AG10803 (cell line): ENCODE results near the gene C6orf52.
"Not testable (repeated sequence)": the region's sequence is repeated elsewhere in the genome, so short reads cannot be mapped to it uniquely, and the experiment has no call there.

Experiments
- DNase-seq: peaks from one replicate; pipeline ENCODE4 v3.0.0; 2010; ENCODE audit warnings: low read depth
- H3K4me3 ChIP-seq: 2 replicates; pipeline ENCODE4 v1.5.1; 2011; ENCODE audit warnings: mild to moderate bottlenecking, low read length, control low read depth
- TF ChIP-seq, protein P1 (sequence below): conservative IDR thresholded peaks from 2 replicates; pipeline ENCODE4 v1.5.1; 2011; ENCODE audit warnings: mild to moderate bottlenecking, low read length, control low read depth, inconsistent platforms

The C6orf52 gene

GRCh38 chr6:10684618-10685017 lies 9.8 kb downstream of the C6orf52 start:
- DNase-seq: no peak
- H3K4me3 ChIP-seq: no peak overlapping the region
- TF ChIP-seq, protein P1, sequence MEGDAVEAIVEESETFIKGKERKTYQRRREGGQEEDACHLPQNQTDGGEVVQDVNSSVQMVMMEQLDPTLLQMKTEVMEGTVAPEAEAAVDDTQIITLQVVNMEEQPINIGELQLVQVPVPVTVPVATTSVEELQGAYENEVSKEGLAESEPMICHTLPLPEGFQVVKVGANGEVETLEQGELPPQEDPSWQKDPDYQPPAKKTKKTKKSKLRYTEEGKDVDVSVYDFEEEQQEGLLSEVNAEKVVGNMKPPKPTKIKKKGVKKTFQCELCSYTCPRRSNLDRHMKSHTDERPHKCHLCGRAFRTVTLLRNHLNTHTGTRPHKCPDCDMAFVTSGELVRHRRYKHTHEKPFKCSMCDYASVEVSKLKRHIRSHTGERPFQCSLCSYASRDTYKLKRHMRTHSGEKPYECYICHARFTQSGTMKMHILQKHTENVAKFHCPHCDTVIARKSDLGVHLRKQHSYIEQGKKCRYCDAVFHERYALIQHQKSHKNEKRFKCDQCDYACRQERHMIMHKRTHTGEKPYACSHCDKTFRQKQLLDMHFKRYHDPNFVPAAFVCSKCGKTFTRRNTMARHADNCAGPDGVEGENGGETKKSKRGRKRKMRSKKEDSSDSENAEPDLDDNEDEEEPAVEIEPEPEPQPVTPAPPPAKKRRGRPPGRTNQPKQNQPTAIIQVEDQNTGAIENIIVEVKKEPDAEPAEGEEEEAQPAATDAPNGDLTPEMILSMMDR: no peak

DNA sequence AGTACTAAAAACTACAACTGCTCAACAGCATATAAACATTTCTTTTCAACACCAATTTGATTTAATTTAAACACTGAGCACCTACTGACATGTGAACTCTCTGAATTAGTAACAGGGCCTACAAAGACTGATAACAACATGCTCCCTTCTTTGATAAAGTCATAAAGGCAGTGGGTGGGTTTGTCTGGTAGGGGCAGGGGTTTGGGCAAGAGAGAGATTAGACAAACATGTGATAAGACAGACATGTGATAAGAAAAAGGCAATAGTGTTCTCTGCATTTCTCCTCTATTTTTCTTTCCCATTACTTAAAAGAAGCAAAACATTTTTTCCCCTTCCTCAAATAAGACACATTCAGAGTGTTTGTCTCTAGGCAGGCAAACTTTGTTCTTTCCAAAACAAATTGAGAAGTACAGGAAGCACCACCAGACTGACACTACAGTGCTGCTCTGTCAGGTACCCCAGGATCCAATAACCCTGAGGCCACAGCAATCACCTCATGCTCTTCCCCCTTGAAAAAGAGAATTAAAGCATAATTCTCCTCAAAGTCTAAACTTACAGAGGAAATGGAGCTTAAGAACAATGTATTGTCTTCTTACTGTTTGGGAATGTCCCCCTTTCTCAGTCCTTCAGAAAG lies 11.9 kb downstream of the C6orf52 start:
- no peak for DNase-seq
- TF ChIP-seq, protein P1: no peak
- H3K4me3 ChIP-seq: no peak overlapping the region

GRCh38 chr6:10681795-10682194 lies 12.6 kb downstream of the C6orf52 start:
- no peak for DNase-seq
- no peak overlapping the region for H3K4me3 ChIP-seq
- TF ChIP-seq, protein P1: no peak

GRCh38 chr6:10678456-10678855 lies 16.0 kb downstream of the C6orf52 start:
- no peak overlapping the region for H3K4me3 ChIP-seq
- DNase-seq: no peak
- TF ChIP-seq, protein P1: no peak

DNA sequence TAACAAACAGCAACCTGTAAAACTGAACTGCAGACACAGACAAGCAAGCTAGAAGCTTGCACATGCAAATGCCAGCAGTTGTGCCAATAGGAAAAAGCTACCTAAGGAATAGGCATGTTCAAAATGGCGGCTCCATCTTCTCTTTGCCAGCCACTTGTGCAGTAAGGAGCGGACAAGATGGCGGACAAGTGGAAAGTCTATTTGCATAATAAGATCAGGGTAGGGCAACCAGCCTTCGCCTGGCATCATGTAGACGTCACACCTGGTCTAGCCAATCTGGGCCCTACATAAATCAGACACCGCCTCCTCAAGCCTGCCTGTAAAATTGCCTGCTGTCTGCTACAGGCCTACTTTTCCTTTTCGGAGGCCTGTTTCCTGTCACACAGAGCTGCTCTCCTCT lies 18.0 kb downstream of the C6orf52 start:
- TF ChIP-seq, protein P1: no peak
- no peak overlapping the region for H3K4me3 ChIP-seq
- no peak for DNase-seq

DNA sequence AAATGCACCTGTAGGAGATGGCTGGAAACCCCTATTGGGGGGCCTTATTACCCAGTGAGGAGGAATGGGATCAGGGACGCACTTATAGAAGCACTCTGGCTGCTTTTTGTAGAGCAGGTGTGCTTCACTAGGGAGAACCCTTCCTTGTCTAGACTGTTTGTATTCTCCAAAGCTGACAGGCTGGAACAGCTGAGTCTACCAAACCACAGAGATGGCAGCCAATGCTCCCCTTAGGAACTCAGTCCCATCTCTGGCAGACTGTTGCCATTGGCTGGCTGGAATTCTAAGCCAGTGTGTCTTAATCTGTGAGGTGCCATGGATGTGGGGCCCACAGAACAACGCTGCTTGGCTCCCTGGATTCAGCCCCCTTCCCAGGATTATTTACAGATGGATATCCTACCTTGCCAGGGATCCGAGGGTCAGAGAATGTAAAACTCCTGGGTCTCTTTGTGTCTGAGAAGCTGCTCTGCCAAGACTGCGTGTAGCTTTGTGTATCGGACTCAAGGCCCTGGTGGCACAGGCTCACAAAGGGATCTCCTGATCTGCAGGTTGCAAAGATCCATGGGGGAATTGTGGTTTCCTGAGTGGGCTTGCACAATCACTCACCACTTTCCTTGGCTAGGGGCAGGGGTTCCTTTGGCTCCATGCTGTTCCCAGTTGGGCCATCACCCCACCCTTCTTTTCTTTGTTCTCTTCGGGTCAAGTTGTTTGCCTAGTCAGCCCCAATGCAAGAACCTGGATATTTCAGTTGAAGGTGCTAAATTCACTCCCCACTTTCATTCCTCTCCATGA lies 26.1 kb downstream of the C6orf52 start:
- H3K4me3 ChIP-seq: no peak overlapping the region
- TF ChIP-seq, protein P1: no peak
- no peak for DNase-seq

GRCh38 chr6:10665595-10665994 lies 28.8 kb downstream of the C6orf52 start:
- H3K4me3 ChIP-seq, DNase-seq: not testable (repeated sequence)
